Suppressor macrophage (primary cell): ENCODE results near the gene AZU1.

ENCODE experiments used
- DNase-seq, 4 experiments: peaks; one replicate each; pipeline ENCODE4 v3.0.0-alpha.2; 2020 to 2022

AZU1 gene

GRCh38 chr19:797528-798414 lies 29.9 kb upstream of the AZU1 start:
- DNase-seq, result peak; percentile 97 to 99 (median 98)

- peak in 3 of 4 experiments; percentile 12 to 38 (median 19) for DNase-seq
These were observed 29.1 kb upstream of the AZU1 start for GRCh38 chr19:798415-799075.

GRCh38 chr19:799076-799881 lies 28.4 kb upstream of the AZU1 start:
- peak; percentile 43 to 73 (median 60) for DNase-seq

DNA sequence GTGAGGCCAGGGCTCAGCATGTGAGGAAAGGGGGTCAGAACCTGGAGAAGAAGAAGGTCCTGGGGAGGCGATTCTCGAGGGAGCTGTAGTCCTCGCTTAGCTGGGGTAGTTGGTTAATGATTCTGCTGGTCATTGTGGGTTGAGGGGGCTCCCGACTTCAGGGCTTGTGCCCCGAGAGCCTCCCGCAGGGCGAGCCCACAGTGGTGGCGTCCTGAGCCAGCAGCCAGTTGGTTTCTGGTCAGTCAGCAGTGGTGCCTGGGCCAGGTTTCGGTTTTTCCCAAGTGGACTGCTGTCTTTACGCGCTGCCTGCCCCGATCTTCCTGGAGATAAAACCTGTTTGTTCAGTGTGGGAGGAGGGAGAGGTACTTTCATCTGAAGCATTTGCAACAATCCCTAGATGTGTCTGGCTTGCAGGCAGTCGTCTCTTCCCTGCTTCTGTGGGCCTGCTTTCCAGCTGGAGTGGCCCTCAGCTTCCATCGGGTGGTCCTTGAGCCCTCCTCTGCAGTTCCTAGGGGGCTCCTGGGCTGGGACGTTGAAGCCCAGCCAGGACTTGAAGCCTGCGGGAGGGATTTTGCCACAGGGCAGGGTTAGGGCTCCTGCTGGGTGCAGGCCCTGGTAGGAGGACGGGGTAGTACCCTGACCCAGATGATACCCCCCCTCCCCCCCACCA lies 27.1 kb upstream of the AZU1 start:
- DNase-seq, result no peak

DNA sequence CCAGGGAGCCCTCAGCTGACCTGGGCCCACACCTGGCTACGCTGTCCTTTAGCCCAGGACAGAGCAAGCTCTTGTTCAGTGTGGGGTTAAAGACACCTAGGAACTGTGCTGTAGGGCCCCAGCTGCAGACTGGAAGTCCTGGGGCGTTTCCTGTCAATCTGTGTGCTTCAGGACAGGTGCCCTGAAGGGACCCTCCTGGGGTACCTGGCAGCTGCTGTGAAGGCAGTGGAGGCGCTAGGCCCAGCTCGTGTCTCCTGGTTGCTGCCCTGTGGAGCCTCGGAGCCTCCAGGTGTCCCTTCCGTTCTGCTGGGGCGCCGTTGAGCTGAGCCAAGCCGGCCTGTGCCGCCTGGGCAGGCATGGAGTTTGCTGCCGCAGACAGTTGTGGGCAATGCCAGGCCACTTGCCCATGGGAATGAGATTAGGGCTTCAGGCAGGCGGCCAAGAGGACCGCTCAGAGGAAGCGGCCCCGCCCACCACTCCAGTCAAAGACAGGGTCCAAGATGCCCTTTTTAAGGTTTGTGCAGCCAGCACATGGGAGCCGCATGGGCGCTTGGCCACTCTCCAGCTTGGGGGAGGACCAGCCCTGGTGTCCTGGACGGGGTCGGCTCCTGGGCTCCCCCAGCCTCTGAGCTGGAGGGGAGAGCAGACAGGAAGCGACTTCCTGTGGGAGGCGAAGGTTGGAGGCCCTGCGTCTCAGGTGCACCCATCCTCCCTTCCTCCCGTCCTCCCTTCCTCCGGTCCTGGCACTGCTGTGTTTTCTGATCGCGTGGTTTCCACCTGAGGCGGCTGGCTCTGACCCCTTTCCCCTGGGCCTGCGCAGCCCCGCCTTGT lies 26.4 kb upstream of the AZU1 start:
- DNase-seq, result peak; percentile 22 to 49 (median 33)

DNA sequence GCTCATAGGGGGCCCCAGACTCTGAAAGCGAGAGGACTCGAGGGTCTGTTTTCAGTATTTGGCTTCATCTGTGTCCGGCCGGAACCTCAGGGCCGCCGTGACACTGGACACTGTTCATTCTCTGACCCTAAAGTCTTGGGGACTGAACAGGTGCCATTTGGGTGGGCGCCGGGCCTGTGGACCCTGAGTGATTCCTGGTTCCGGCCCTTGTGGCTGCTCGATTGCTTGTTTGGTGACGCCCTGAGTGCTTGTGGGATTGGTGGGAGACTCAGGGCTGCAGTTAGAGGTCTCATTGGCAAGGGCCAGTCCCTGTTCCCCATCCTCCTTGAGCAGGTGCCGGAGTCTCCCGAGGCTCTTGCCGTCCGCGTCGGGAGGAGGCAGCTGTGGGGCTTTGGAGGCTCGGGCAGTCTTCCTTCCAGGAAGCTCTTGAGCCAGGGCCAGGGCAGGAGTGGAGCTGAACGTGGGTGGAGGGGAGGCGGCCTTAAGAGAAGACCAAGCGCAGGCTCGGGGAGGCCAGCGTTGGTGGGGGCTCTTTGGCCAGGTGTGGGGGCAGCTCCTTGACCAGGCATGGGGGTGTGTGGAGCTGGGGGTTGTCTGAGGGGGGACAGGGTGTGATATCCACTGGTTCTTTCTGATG lies 25.7 kb upstream of the AZU1 start:
- no peak for DNase-seq

DNA sequence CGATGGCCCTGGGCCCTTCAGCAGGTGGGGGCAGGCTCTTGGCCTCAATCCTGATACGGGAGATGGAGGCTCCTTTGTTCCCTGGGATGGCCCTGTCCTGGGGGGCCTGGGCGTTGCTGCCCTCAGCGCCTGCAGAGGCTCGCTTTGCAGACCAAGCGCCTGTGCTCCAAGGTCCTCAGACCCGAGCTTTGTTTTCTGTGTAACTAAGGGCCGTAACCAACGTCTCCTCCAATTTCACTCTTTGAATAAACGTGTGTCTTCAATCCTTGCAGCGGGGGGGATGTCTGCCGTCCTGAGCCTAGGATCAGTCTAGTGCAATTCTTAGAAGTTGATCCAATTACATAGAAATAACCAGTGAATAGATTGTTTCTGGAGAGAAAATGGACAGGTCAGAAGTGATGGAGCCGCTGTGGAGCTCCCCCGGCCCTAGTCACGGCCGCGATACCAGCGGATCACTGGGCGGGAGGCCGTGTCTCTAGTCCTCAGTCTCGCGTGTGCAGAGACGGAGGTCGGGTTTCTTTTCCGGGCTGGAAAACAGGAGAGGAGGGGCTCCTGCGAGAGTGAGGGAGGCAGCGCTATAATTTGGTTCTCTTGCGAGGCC lies 25.0 kb upstream of the AZU1 start:
- no peak for DNase-seq

- DNase-seq, result no peak
These were observed 24.5 kb upstream of the AZU1 start for GRCh38 chr19:803099-803561.

DNA sequence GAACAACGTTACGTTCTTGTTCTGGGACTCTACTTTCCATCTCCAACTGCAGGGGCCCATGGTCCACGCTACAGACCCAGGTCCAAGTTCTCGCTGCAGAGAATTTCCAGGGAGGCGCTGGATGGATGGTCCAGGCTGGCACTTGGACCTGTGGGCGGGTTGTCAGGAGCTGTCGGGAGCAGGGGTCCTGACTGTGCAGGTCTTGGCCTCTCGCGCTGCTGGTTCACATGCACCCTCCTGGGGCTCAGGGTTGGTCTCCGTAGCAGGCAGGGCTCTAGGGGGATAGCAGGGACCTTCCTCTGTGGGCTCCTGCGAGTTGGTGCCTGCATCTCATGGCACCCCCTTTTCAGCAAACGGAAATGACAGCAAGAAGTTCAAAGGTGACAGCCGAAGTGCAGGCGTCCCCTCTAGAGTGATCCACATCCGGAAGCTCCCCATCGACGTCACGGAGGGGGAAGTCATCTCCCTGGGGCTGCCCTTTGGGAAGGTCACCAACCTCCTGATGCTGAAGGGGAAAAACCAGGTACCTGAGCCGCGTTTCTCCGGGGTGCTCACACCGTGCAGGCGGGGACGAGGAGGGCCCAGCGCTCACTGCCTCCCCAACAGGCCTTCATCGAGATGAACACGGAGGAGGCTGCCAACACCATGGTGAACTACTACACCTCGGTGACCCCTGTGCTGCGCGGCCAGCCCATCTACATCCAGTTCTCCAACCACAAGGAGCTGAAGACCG lies 23.8 kb upstream of the AZU1 start:
- no peak for DNase-seq

DNA sequence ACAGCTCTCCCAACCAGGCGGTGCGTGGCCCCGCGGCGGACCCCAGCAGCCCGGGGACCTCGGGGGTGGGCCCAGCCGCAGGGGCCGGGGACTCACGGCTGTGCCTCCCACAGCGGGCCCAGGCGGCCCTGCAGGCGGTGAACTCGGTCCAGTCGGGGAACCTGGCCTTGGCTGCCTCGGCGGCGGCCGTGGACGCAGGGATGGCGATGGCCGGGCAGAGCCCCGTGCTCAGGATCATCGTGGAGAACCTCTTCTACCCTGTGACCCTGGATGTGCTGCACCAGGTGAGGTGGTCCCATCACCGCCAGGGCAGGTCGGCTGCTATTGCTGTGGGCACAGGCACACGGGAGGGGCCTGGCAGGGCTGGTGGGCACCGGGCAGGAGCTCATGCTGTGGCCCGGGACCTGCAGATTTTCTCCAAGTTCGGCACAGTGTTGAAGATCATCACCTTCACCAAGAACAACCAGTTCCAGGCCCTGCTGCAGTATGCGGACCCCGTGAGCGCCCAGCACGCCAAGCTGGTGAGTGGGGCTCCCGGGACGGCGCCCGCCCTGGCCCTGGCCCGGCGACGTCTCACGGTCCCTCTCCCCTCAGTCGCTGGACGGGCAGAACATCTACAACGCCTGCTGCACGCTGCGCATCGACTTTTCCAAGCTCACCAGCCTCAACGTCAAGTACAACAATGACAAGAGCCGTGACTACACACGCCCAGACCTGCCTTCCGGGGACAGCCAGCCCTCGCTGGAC lies 23.0 kb upstream of the AZU1 start:
- no peak for DNase-seq

GRCh38 chr19:805166-805551 lies 22.5 kb upstream of the AZU1 start:
- DNase-seq, result no peak

DNA sequence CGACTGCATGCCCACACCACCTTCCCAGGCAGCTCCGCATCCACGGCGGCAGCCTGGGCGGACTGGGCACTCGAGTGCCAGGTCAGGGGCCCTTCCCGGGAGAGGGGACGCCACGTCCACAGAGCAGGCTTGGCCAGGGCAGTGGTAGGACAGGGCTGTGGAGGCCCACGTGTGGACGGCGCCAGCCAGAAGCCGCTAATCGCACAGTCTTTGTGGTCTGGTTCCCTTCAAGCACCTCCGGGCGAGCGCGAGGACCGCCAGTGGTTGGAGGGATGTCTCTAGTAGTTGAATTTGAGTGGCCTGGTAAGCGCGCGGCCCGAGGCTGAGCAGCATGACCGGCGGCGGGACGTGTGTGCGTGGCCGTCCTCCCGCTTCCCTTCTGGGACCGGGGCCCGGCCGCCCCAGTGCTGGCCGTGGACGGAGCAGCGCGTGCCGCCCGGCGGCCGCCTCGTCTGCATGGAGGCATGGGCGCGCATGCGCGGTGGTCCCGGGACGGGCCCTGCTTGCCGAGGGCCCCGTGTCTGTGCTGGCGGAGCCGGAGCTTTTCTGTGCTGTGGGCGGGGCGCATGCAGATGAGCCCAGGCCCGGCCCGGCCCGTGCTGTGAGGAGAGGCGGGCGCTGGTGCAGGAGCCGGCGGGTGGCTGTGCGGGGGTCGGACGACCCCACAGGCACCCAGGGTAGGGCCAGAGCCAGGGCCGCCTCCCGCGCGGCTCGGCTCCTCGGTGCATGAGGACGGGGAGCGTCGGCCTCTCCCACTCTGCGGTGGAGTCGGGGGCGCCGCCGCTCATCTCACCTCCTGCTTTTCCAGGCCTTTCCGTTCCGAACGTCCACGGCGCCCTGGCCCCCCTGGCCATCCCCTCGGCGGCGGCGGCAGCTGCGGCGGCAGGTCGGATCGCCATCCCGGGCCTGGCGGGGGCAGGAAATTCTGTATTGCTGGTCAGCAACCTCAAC lies 21.8 kb upstream of the AZU1 start:
- no peak for DNase-seq

DNA sequence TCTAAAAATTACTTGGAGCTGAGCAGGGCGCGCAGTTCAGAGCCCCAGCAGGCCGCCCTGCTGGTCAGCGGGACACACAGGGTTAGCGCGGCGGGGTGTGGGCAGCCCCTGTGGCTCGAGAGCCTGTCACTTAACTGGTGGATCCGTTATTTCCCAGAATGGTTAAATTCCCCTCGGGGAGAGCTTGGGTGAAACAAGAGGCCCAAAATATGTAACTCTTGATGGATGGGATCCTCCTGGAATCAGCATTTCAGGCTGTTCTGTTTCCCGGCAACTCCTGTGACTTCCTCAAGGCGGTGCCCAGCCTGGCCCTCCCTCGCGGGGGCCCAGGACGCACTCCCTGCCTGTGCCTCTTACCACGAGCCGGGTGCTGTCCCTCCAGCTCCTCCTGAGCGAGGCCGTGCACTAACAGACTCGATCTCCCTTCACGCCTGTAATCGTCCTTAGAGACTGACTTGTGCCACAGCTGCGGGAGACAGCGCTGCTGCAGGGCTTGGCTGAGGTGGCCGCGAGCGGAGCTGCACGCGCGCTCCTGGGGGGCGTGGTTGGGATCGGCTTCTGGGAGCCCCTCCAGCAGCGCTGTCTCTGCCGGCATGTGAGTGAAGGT lies 20.7 kb upstream of the AZU1 start:
- no peak for DNase-seq

- no peak for DNase-seq
These were observed 19.8 kb upstream of the AZU1 start for GRCh38 chr19:807627-808422.

GRCh38 chr19:808423-808775 lies 19.2 kb upstream of the AZU1 start:
- no peak for DNase-seq

GRCh38 chr19:810077-810855 lies 17.4 kb upstream of the AZU1 start:
- DNase-seq, result no peak
